Trophoblast cell (in vitro differentiated cells and primary cell): Measurements from ENCODE around the gene IGFN1.
A peak's percentile ranks its signal among the peaks of the same experiment; 100 is the strongest.
"Not testable (repeated sequence)": the region's sequence is repeated elsewhere in the genome, so short reads cannot be mapped to it uniquely, and the experiment has no call there.

Source experiments
- DNase-seq, 2 donors: peaks; one replicate each; pipeline ENCODE4 v3.0.0-alpha.2; 2016
- H2AFZ ChIP-seq: 2 replicates; pipeline ENCODE4 v1.6.1; 2013; ENCODE audit warnings: low read length, moderate library complexity, mild to moderate bottlenecking; ENCODE audit not compliant: insufficient read depth, poor library complexity
- H2AK5ac ChIP-seq: 2 replicates; pipeline ENCODE4 v1.6.1; 2013; ENCODE audit warnings: mild to moderate bottlenecking, low read length
- H2BK120ac ChIP-seq: 2 replicates; pipeline ENCODE4 v1.6.1; 2013; ENCODE audit warnings: low read length, mild to moderate bottlenecking, moderate library complexity; ENCODE audit not compliant: insufficient read depth, poor library complexity
- H2BK12ac ChIP-seq: 2 replicates; pipeline ENCODE4 v1.6.1; 2013; ENCODE audit warnings: mild to moderate bottlenecking, low read length, moderate library complexity
- H2BK5ac ChIP-seq: 2 replicates; pipeline ENCODE4 v1.6.1; 2013; ENCODE audit warnings: low read length, low read depth, moderate library complexity, mild to moderate bottlenecking; ENCODE audit not compliant: poor library complexity
- H3K14ac ChIP-seq: 2 replicates; pipeline ENCODE4 v1.6.1; 2013; ENCODE audit warnings: mild to moderate bottlenecking, low read length
- H3K18ac ChIP-seq: 2 replicates; pipeline ENCODE4 v1.6.1; 2013; ENCODE audit warnings: mild to moderate bottlenecking, low read length
- H3K23ac ChIP-seq: 2 replicates; pipeline ENCODE4 v1.6.1; 2013; ENCODE audit warnings: low read length
- H3K27ac ChIP-seq: 2 replicates; pipeline ENCODE4 v1.5.1; 2013; ENCODE audit warnings: low read depth, mild to moderate bottlenecking, inconsistent platforms, low read length, moderate library complexity
- H3K27me3 ChIP-seq: 2 replicates; pipeline ENCODE4 v1.6.1; 2013; ENCODE audit warnings: inconsistent platforms, mild to moderate bottlenecking, low read length, moderate library complexity; ENCODE audit not compliant: insufficient read depth
- H3K36me3 ChIP-seq, 2 experiments: 1 replicate in 1 of 2; 2 replicates in 1 of 2; pipeline ENCODE4 v1.6.1; 2013; ENCODE audit warnings: low read length in 2 of 2, mild to moderate bottlenecking in 2 of 2, moderate library complexity in 1 of 2; ENCODE audit not compliant: insufficient read depth in 2 of 2, control insufficient read depth in 1 of 2
- H3K4ac ChIP-seq: 2 replicates; pipeline ENCODE4 v1.6.1; 2013; ENCODE audit warnings: low read depth, mild to moderate bottlenecking, low read length, moderate library complexity
- H3K4me1 ChIP-seq, 2 experiments: 1 replicate in 1 of 2; 2 replicates in 1 of 2; pipeline ENCODE4 v1.6.1; 2013; ENCODE audit warnings: low read length in 2 of 2, mild to moderate bottlenecking in 2 of 2, moderate library complexity in 1 of 2; ENCODE audit not compliant: insufficient read depth in 2 of 2, control insufficient read depth in 1 of 2
- H3K4me2 ChIP-seq: 2 replicates; pipeline ENCODE4 v1.6.1; 2013; ENCODE audit warnings: inconsistent platforms, mild to moderate bottlenecking, low read length, moderate library complexity
- H3K4me3 ChIP-seq: 2 replicates; pipeline ENCODE4 v1.5.1; 2013; ENCODE audit warnings: mild to moderate bottlenecking, low read depth, low read length, inconsistent platforms
- H3K79me1 ChIP-seq: one replicate; pipeline ENCODE4 v1.6.1; 2013; ENCODE audit warnings: low read length
- H3K79me2 ChIP-seq: 2 replicates; pipeline ENCODE4 v1.6.1; 2013; ENCODE audit warnings: low read length, mild to moderate bottlenecking; ENCODE audit not compliant: control insufficient read depth, insufficient read depth, poor library complexity
- H3K9ac ChIP-seq: 2 replicates; pipeline ENCODE4 v1.6.1; 2013; ENCODE audit warnings: mild to moderate bottlenecking, low read length
- H3K9me3 ChIP-seq: 2 replicates; pipeline ENCODE4 v1.6.1; 2013; ENCODE audit warnings: low read depth, mild to moderate bottlenecking, control low read depth, inconsistent platforms, low read length; ENCODE audit not compliant: insufficient read depth
- H4K12ac ChIP-seq: 2 replicates; pipeline ENCODE4 v1.6.1; 2013; ENCODE audit warnings: low read depth, mild to moderate bottlenecking, low read length, moderate library complexity
- H4K8ac ChIP-seq: 2 replicates; pipeline ENCODE4 v1.6.1; 2013; ENCODE audit warnings: low read depth, mild to moderate bottlenecking, low read length, moderate library complexity
- H4K91ac ChIP-seq: one replicate; pipeline ENCODE4 v1.6.1; 2013; ENCODE audit warnings: low read depth, mild to moderate bottlenecking, low read length, moderate library complexity
- WGBS: extraction: QIAGEN DNeasy Blood & Tissue Kit; methylation state at CpG from one replicate; pipeline ENCODE4 v1.1.7; 2013; ENCODE audit warnings: missing lambda C conversion rate; ENCODE audit not compliant: insufficient read length, insufficient coverage; ENCODE audit errors: extremely low coverage; 5-methylcytosine and 5-hydroxymethylcytosine counted together

The IGFN1 gene

GRCh38 chr1:201229095-201229494 is 38.5 kb downstream of the IGFN1 start:
- Histone ChIP-seq H3K14ac (peak overlapping the region; percentile 34), H2BK12ac (no peak overlapping the region), H3K79me2 (peaks cover 2% of the 10 kb centered on the region), H3K27me3 (no peaks in the 10 kb centered on the region), H4K12ac (no peak overlapping the region), H3K4me1 (peaks cover 8 to 13% of the 10 kb centered on the region in 2 experiments), H3K4ac (no peak overlapping the region), H2AK5ac (no peak overlapping the region), H2BK120ac (no peak overlapping the region), H2BK5ac (no peak overlapping the region), H3K23ac (no peak overlapping the region), H3K18ac (no peak overlapping the region), H3K9me3 (peaks cover 2% of the 10 kb centered on the region), H3K79me1 (no peaks in the 10 kb centered on the region), H3K4me3 (no peak overlapping the region), H3K27ac (no peak overlapping the region), H3K4me2 (no peak overlapping the region), H4K8ac (no peak overlapping the region), H4K91ac (no peak overlapping the region), H3K36me3 (no peaks in the 10 kb centered on the region), H2AFZ (no peak overlapping the region), H3K9ac (no peak overlapping the region)
- DNase-seq: no peak
- no CpG with 5 or more reads among the region's 4 CpGs for WGBS

- no peak overlapping the region for H2AFZ ChIP-seq
- H3K23ac ChIP-seq: no peak overlapping the region
- no peaks in the 10 kb centered on the region for H3K79me1 ChIP-seq
- no peak overlapping the region for H4K8ac ChIP-seq
- H3K36me3 ChIP-seq: no peaks in the 10 kb centered on the region
- no peak overlapping the region for H3K9ac ChIP-seq
- H4K12ac ChIP-seq: no peak overlapping the region
- H3K14ac ChIP-seq: no peak overlapping the region
- no peak overlapping the region for H2BK12ac ChIP-seq
- H2BK120ac ChIP-seq: no peak overlapping the region
- no peak overlapping the region for H3K27ac ChIP-seq
- H4K91ac ChIP-seq: no peak overlapping the region
- H3K27me3 ChIP-seq: no peaks in the 10 kb centered on the region
- no peak overlapping the region for H3K4me3 ChIP-seq
- H3K18ac ChIP-seq: no peak overlapping the region
- H3K4me1 ChIP-seq: peaks cover 8 to 13% of the 10 kb centered on the region in 2 experiments
- no peak overlapping the region for H3K4ac ChIP-seq
- peaks cover 2% of the 10 kb centered on the region for H3K79me2 ChIP-seq
- H3K9me3 ChIP-seq: peaks cover 2% of the 10 kb centered on the region
- WGBS: no CpG with 5 or more reads among the region's 6 CpGs
- no peak overlapping the region for H2AK5ac ChIP-seq
- DNase-seq: peak; percentile 56 to 66
- H3K4me2 ChIP-seq: no peak overlapping the region
- H2BK5ac ChIP-seq: no peak overlapping the region
These were observed 39.4 kb downstream of the IGFN1 start for GRCh38 chr1:201229771-201230635.

GRCh38 chr1:201230676-201231075 is 40.1 kb downstream of the IGFN1 start:
- no peak overlapping the region for H3K9ac ChIP-seq
- no peak for DNase-seq
- H3K4me3 ChIP-seq: no peak overlapping the region
- no peak overlapping the region for H4K91ac ChIP-seq
- no peak overlapping the region for H3K14ac ChIP-seq
- no CpG with 5 or more reads among the region's 4 CpGs for WGBS
- H3K36me3 ChIP-seq: no peaks in the 10 kb centered on the region
- no peak overlapping the region for H3K4me2 ChIP-seq
- no peak overlapping the region for H2AK5ac ChIP-seq
- H2BK5ac ChIP-seq: no peak overlapping the region
- H3K79me1 ChIP-seq: no peaks in the 10 kb centered on the region
- no peak overlapping the region for H3K18ac ChIP-seq
- no peak overlapping the region for H3K23ac ChIP-seq
- peaks cover 8 to 13% of the 10 kb centered on the region in 2 experiments for H3K4me1 ChIP-seq
- H3K27ac ChIP-seq: no peak overlapping the region
- no peaks in the 10 kb centered on the region for H3K27me3 ChIP-seq
- H2BK12ac ChIP-seq: no peak overlapping the region
- no peak overlapping the region for H2BK120ac ChIP-seq
- peaks cover 2% of the 10 kb centered on the region for H3K79me2 ChIP-seq
- H2AFZ ChIP-seq: no peak overlapping the region
- no peak overlapping the region for H4K12ac ChIP-seq
- H3K9me3 ChIP-seq: peaks cover 2% of the 10 kb centered on the region
- no peak overlapping the region for H3K4ac ChIP-seq
- H4K8ac ChIP-seq: no peak overlapping the region

- not testable (repeated sequence) for H3K9me3 ChIP-seq, H3K27ac ChIP-seq, H3K4me1 ChIP-seq, H3K18ac ChIP-seq, H3K14ac ChIP-seq, H2AFZ ChIP-seq, H2BK5ac ChIP-seq, H3K79me1 ChIP-seq, H3K36me3 ChIP-seq, H4K12ac ChIP-seq, H3K23ac ChIP-seq, H4K8ac ChIP-seq, H2AK5ac ChIP-seq, H3K4me2 ChIP-seq, H3K9ac ChIP-seq, H3K27me3 ChIP-seq, H2BK120ac ChIP-seq, H4K91ac ChIP-seq, H3K79me2 ChIP-seq, H3K4me3 ChIP-seq, H3K4ac ChIP-seq, DNase-seq, H2BK12ac ChIP-seq
- WGBS: no CpG with 5 or more reads among the region's 11 CpGs
These were observed 49.0 kb downstream of the IGFN1 start for GRCh38 chr1:201239646-201240045.
